Heart left ventricle (tissue), 13 donors: ENCODE results near the gene GMEB1.

Experiments used
- POLR2A ChIP-seq, 2 donors: fragments of 450-650 bp; IDR thresholded peaks; one replicate each; pipeline ENCODE4 v1.6.1; 2017; ENCODE audit warnings: antibody characterized with exemption in 2 of 2, mild to moderate bottlenecking in 2 of 2, moderate library complexity in 2 of 2
- TF ChIP-seq, protein P1 (sequence below), 12 donors: fragments of 200-600 bp; sonication (generic) in 4 of 12; IDR thresholded peaks; one replicate each; pipeline versions ENCODE4 v1.5.0 to v1.8.0; 2018 to 2022; ENCODE audit warnings: antibody characterized with exemption in 12 of 12, mild to moderate bottlenecking in 5 of 12
- donor health status: ischemic (EF 13 %, LVEDD 7.1; RV severe dilation, severe dysfunction).
- donor health status: DM: no; HTN: yes; CAD: no.
- donor health status: DM: no; HTN: no; CAD: no.
- donor health status: ischemic (EF 25% LVEDD 6.9; RV normal size, moderate dysfunction).
- donor health status: ischemic (EF 25% LVEDD 5.7; RV mildly dilated, moderate dysfunction).
- donor health status: ischemic (EF 35%, LVEDD 5.7; RV mildly dilated, moderate dysfunction).
- donor health status: nonischemic (EF 11% LVEDD 7.7; RV severe dilation, severe dysfunction).
- donor health status: DM: yes; HTN: yes; CAD: no.
- donor health status: PGD.
- donor health status: ischemic (EF 29% LVEDD 5.4; RV normal size, mild dysfunction).
- donor health status: nonischemic (EF 23%, LVEDD 6.1; RV moderate dilation, normal function).

- TF ChIP-seq, protein P1, sequence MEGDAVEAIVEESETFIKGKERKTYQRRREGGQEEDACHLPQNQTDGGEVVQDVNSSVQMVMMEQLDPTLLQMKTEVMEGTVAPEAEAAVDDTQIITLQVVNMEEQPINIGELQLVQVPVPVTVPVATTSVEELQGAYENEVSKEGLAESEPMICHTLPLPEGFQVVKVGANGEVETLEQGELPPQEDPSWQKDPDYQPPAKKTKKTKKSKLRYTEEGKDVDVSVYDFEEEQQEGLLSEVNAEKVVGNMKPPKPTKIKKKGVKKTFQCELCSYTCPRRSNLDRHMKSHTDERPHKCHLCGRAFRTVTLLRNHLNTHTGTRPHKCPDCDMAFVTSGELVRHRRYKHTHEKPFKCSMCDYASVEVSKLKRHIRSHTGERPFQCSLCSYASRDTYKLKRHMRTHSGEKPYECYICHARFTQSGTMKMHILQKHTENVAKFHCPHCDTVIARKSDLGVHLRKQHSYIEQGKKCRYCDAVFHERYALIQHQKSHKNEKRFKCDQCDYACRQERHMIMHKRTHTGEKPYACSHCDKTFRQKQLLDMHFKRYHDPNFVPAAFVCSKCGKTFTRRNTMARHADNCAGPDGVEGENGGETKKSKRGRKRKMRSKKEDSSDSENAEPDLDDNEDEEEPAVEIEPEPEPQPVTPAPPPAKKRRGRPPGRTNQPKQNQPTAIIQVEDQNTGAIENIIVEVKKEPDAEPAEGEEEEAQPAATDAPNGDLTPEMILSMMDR (IDR thresholded peaks at IDR 0.05): no peak
- no peak for TF ChIP-seq POLR2A (IDR thresholded peaks at IDR 0.05)
These were observed 75.6 kb downstream of the GMEB1 start for GRCh38 chr1:28744184-28744583.
